H1 (cell line): Measurements from ENCODE around the gene MAPKAPK2. TPM values are rescaled to one million over a fixed set of nuclear protein-coding genes. Genes with fewer than 3 reads are reported as not detected.

Experiments
- CTCF ChIA-PET: fragments of 300-600 bp; sonication (Branson Sonifier 250); formaldehyde crosslinking; loops from one replicate; lab custom pipeline; 2021; ENCODE audit not compliant: partially characterized antibody; lab: Charles Lee
- POLR2A ChIA-PET: fragments of 300-600 bp; sonication (Branson Sonifier 250); formaldehyde crosslinking; loops from one replicate; lab custom pipeline; 2021; ENCODE audit warnings: inconsistent platforms; ENCODE audit not compliant: partially characterized antibody; lab: Charles Lee
- DNase-seq, 2 experiments: peaks; one replicate each; pipeline versions ENCODE4 v3.0.0 to v3.0.0-alpha.2; 2010 to 2022; ENCODE audit warnings: low spot score in 2 of 2, low read depth in 1 of 2, mixed read lengths in 1 of 2
- FAIRE-seq: peaks from 2 replicates; lab custom pipeline; 2011; peaks lifted over from hg19 to GRCh38; lab: Jason Lieb, UNC
- H2AFZ ChIP-seq: 2 replicates; pipeline ENCODE4 v1.8.1; 2012; ENCODE audit warnings: low read length, inconsistent platforms
- H2AK5ac ChIP-seq: 2 replicates; pipeline ENCODE4 v1.6.1; 2013; ENCODE audit warnings: low read depth, low read length
- H2BK120ac ChIP-seq: replicated peaks from 2 replicates; pipeline ENCODE3; 2013; ENCODE audit warnings: low read depth, low read length, inconsistent platforms
- H2BK12ac ChIP-seq: 2 replicates; pipeline ENCODE4 v1.6.1; 2013; ENCODE audit warnings: low read depth, low read length
- H2BK15ac ChIP-seq: 2 replicates; pipeline ENCODE4 v1.6.1; 2013; ENCODE audit warnings: low read length
- H2BK20ac ChIP-seq: 2 replicates; pipeline ENCODE4 v1.6.1; 2013; ENCODE audit warnings: low read length
- H2BK5ac ChIP-seq: 2 replicates; pipeline ENCODE4 v1.6.1; 2013; ENCODE audit warnings: low read depth, low read length
- H3K14ac ChIP-seq: 2 replicates; pipeline ENCODE4 v1.6.1; 2013; ENCODE audit warnings: inconsistent platforms; ENCODE audit not compliant: insufficient read length
- H3K18ac ChIP-seq: 2 replicates; pipeline ENCODE4 v1.6.1; 2013; ENCODE audit warnings: low read length; ENCODE audit errors: extremely low read depth
- H3K23ac ChIP-seq: 2 replicates; pipeline ENCODE4 v1.6.1; 2013; ENCODE audit warnings: inconsistent platforms; ENCODE audit not compliant: insufficient read length
- H3K23me2 ChIP-seq: 2 replicates; pipeline ENCODE4 v1.6.1; 2013; ENCODE audit warnings: low read depth, low read length
- H3K27ac ChIP-seq: 2 replicates; pipeline ENCODE4 v1.6.1; 2011; ENCODE audit warnings: low read depth, low read length, inconsistent platforms
- H3K27me3 ChIP-seq, 4 experiments: replicated peaks in 1 of 4; 1 replicate in 1 of 4; 2 replicates in 3 of 4; pipeline versions ENCODE4 v1.6.1 to v1.8.1; 2011 to 2013; ENCODE audit warnings: low read length in 3 of 4, mild to moderate bottlenecking in 3 of 4, inconsistent platforms in 2 of 4, mixed read lengths in 2 of 4, moderate library complexity in 1 of 4; ENCODE audit not compliant: control insufficient read depth in 3 of 4, insufficient read depth in 3 of 4; ENCODE audit errors: extremely low read depth in 1 of 4
- H3K36me3 ChIP-seq, 4 experiments: 2 replicates each; pipeline versions ENCODE4 v1.6.1 to v1.8.1; 2011 to 2013; ENCODE audit warnings: mild to moderate bottlenecking in 4 of 4, low read length in 3 of 4, moderate library complexity in 2 of 4, control low read depth in 1 of 4, inconsistent platforms in 1 of 4; ENCODE audit not compliant: insufficient read depth in 4 of 4, control insufficient read depth in 2 of 4
- H3K4ac ChIP-seq: replicated peaks from 2 replicates; pipeline ENCODE3; 2013; ENCODE audit warnings: low read length, low read depth, mixed read lengths, inconsistent platforms; ENCODE audit not compliant: insufficient read length
- H3K4me1 ChIP-seq, 4 experiments: replicated peaks in 1 of 4; 1 replicate in 1 of 4; 2 replicates in 3 of 4; pipeline versions ENCODE4 v1.6.1 to v1.8.1; 2011 to 2013; ENCODE audit warnings: low read length in 3 of 4, inconsistent platforms in 2 of 4, mixed read lengths in 1 of 4; ENCODE audit not compliant: insufficient read depth in 4 of 4, control insufficient read depth in 3 of 4
- H3K4me2 ChIP-seq, 2 experiments: 2 replicates each; pipeline versions ENCODE4 v1.6.1 to v1.8.1; 2011 to 2013; ENCODE audit warnings: low read depth in 2 of 2, low read length in 2 of 2, control low read depth in 1 of 2, inconsistent platforms in 1 of 2, mild to moderate bottlenecking in 1 of 2; ENCODE audit not compliant: insufficient read depth in 1 of 2
- H3K4me3 ChIP-seq, 4 experiments: fragments of 200-600, 300-600 bp in 1 of 4; sonication (generic), shearing (Covaris generic), sonication (Bioruptor Twin) in 1 of 4; 2 replicates each; pipeline versions ENCODE4 v1.5.1 to v1.8.1; 2011 to 2016; ENCODE audit warnings: low read length in 4 of 4, low read depth in 3 of 4, control low read depth in 2 of 4, inconsistent platforms in 2 of 4, mild to moderate bottlenecking in 2 of 4, mixed read lengths in 1 of 4, moderate library complexity in 1 of 4; ENCODE audit not compliant: insufficient read depth in 2 of 4; ENCODE audit errors: extremely low read depth in 1 of 4
- H3K56ac ChIP-seq: replicated peaks from 2 replicates; pipeline ENCODE3; 2013; ENCODE audit warnings: low read depth, mild to moderate bottlenecking, mixed read lengths, low read length, inconsistent platforms; ENCODE audit not compliant: insufficient read length
- H3K79me1 ChIP-seq: 2 replicates; pipeline ENCODE4 v1.6.1; 2013; ENCODE audit warnings: low read depth, low read length, control low read depth
- H3K79me2 ChIP-seq, 2 experiments: 2 replicates each; pipeline versions ENCODE4 v1.6.1 to v1.8.1; 2012 to 2013; ENCODE audit warnings: low read length in 2 of 2, mild to moderate bottlenecking in 2 of 2, inconsistent platforms in 1 of 2; ENCODE audit not compliant: insufficient read depth in 2 of 2, control insufficient read depth in 1 of 2
- H3K9ac ChIP-seq, 4 experiments: replicated peaks in 1 of 4; 1 replicate in 1 of 4; 2 replicates in 3 of 4; pipeline versions ENCODE4 v1.6.1 to v1.8.1; 2011 to 2013; ENCODE audit warnings: low read depth in 3 of 4, low read length in 3 of 4, control low read depth in 2 of 4, mild to moderate bottlenecking in 2 of 4, moderate library complexity in 2 of 4, inconsistent platforms in 1 of 4; ENCODE audit errors: extremely low read depth in 1 of 4
- H3K9me3 ChIP-seq, 2 experiments: 2 replicates each; pipeline versions ENCODE4 v1.6.1 to v1.8.1; 2012 to 2013; ENCODE audit warnings: mild to moderate bottlenecking in 2 of 2, moderate library complexity in 2 of 2, control low read depth in 1 of 2, inconsistent platforms in 1 of 2, low read depth in 1 of 2, low read length in 1 of 2, mixed read lengths in 1 of 2; ENCODE audit not compliant: insufficient read depth in 2 of 2
- H4K20me1 ChIP-seq, 2 experiments: replicated peaks in 1 of 2; 2 replicates each; pipeline versions ENCODE3 to v1.8.1; 2011 to 2013; ENCODE audit warnings: inconsistent platforms in 2 of 2, low read length in 2 of 2, mild to moderate bottlenecking in 1 of 2; ENCODE audit not compliant: insufficient read depth in 2 of 2, control insufficient read depth in 1 of 2
- H4K5ac ChIP-seq: 2 replicates; pipeline ENCODE4 v1.6.1; 2013; ENCODE audit warnings: low read length, low read depth, mixed read lengths, inconsistent platforms; ENCODE audit not compliant: insufficient read length
- H4K8ac ChIP-seq: 2 replicates; pipeline ENCODE4 v1.8.0; 2013; ENCODE audit warnings: mild to moderate bottlenecking, moderate library complexity, low read length, inconsistent platforms; ENCODE audit not compliant: insufficient read depth; ENCODE audit errors: extremely low read depth
- H4K91ac ChIP-seq: replicated peaks from 2 replicates; pipeline ENCODE3; 2013; ENCODE audit warnings: low read length, mixed read lengths, inconsistent platforms; ENCODE audit not compliant: insufficient read length
- ASH2L ChIP-seq: fragments of 200-600, 300-600 bp; sonication (generic); IDR thresholded peaks from one replicate; pipeline ENCODE4 v1.7.1; 2017; ENCODE audit warnings: low read length
- ATF3 ChIP-seq: IDR thresholded peaks from 2 replicates; pipeline ENCODE4 v1.6.1; 2011; ENCODE audit warnings: low read depth, mild to moderate bottlenecking, low read length; ENCODE audit not compliant: insufficient read depth
- CBX5 ChIP-seq: fragments of 300-800, 300-1000 bp; sonication (generic); IDR thresholded peaks from 2 replicates; pipeline ENCODE4 v1.7.1; 2016; ENCODE audit warnings: antibody characterized with exemption, low read length, low read depth
- EP300 ChIP-seq, 2 experiments: IDR thresholded peaks; 1 replicate in 1 of 2; 2 replicates in 1 of 2; pipeline ENCODE4 v1.6.1; 2011 to 2012; ENCODE audit warnings: low read depth in 2 of 2, low read length in 2 of 2, mild to moderate bottlenecking in 2 of 2, borderline replicate concordance in 1 of 2, inconsistent platforms in 1 of 2, moderate library complexity in 1 of 2
- FOSL1 ChIP-seq: IDR thresholded peaks from 2 replicates; pipeline ENCODE4 v1.6.1; 2011; ENCODE audit warnings: mild to moderate bottlenecking, low read depth, low read length, moderate library complexity; ENCODE audit not compliant: insufficient read depth
- JUND ChIP-seq: IDR thresholded peaks from 2 replicates; pipeline ENCODE4 v1.6.1; 2011; ENCODE audit warnings: mild to moderate bottlenecking, improper control_type of control experiment, low read length
- KDM4A ChIP-seq: IDR thresholded peaks from one replicate; pipeline ENCODE4 v1.7.1; 2012; ENCODE audit warnings: low read depth, mild to moderate bottlenecking, moderate library complexity, low read length, inconsistent platforms; ENCODE audit not compliant: severe bottlenecking
- KDM5A ChIP-seq: fragments of 200-600 bp; IDR thresholded peaks from 2 replicates; pipeline ENCODE4 v1.7.1; 2012; ENCODE audit warnings: mild to moderate bottlenecking, low read length, inconsistent platforms, mixed read lengths
- MAFK ChIP-seq: IDR thresholded peaks from 2 replicates; pipeline ENCODE4 v1.6.1; 2012; ENCODE audit warnings: low read depth, mild to moderate bottlenecking, improper control_type of control experiment, low read length
- NRF1 ChIP-seq: IDR thresholded peaks from 2 replicates; pipeline ENCODE4 v1.6.1; 2011; ENCODE audit warnings: mild to moderate bottlenecking, low read depth, low read length, improper control_type of control experiment
- POLR2A ChIP-seq, 2 experiments: IDR thresholded peaks; 1 replicate in 1 of 2; 2 replicates in 1 of 2; pipeline ENCODE4 v1.6.1; 2011; ENCODE audit warnings: low read depth in 2 of 2, low read length in 2 of 2, mild to moderate bottlenecking in 2 of 2; ENCODE audit errors: control extremely low read depth in 1 of 2
- SIN3A ChIP-seq, 2 experiments: IDR thresholded peaks in 1 of 2; conservative IDR thresholded peaks in 1 of 2; 2 replicates each; pipeline ENCODE4 v1.6.1; 2011 to 2012; ENCODE audit warnings: low read length in 2 of 2, improper control_type of control experiment in 1 of 2, low read depth in 1 of 2, mild to moderate bottlenecking in 1 of 2
- SP4 ChIP-seq: IDR thresholded peaks from 2 replicates; pipeline ENCODE4 v1.6.1; 2012; ENCODE audit warnings: low read length, inconsistent platforms
- SUZ12 ChIP-seq: fragments of 200-600 bp; sonication (generic); IDR thresholded peaks from 2 replicates; pipeline ENCODE4 v1.6.1; 2012; ENCODE audit warnings: mild to moderate bottlenecking, inconsistent platforms, low read length, moderate library complexity, mixed read lengths
- WGBS, 2 experiments: shearing (Covaris generic) in 1 of 2; methylation state at CpG; one replicate each; pipeline versions ENCODE4 v1.1.6 to v1.1.7; 2013 to 2015; ENCODE audit warnings: low lambda C conversion rate in 2 of 2, mixed read lengths in 2 of 2, inconsistent platforms in 1 of 2, low coverage in 1 of 2, missing lambda C conversion rate in 1 of 2; ENCODE audit not compliant: insufficient replicate concordance in 2 of 2, insufficient coverage in 1 of 2, insufficient read length in 1 of 2; ENCODE audit errors: extremely low coverage in 1 of 2, missing lambda C conversion rate in 1 of 2; 5-methylcytosine and 5-hydroxymethylcytosine counted together
- polyA plus RNA-seq, 7 experiments: library from polyadenylated mRNA; depleted of rRNA in 3 of 7; stranded (reverse) in 5 of 7; unstranded in 2 of 7; fragments of >200 nt in 5 of 7; fragments of 200-250 nt in 2 of 7; gene quantifications; 1 replicate in 5 of 7; 2 replicates in 1 of 7; 4 replicates in 1 of 7; pipeline versions ENCODE4 v1.2.1 to v1.2.3, GENCODE V29; 2011 to 2013; ENCODE audit warnings: missing spikeins in 2 of 7, mixed read lengths in 2 of 7
- total RNA-seq: library from RNA; stranded (reverse); fragmentation: NEBNext Ultra II Directional; extraction: Animal tissue kit (Norgen Biotek cat#: 25700); gene quantifications from 2 replicates; pipeline ENCODE4 v1.2.1, GENCODE V29; 2021

The MAPKAPK2 gene
- total and polyA plus RNA-seq, 2 of the 8 experiments (the other 6 are each of a cell fraction or from before 2014, with no cell fraction given): 27.5 to 44.9 TPM

GRCh38 chr1:206683313-206683712 lies 1.4 kb upstream of the MAPKAPK2 start:
- WGBS, 2 experiments: 79% methylated on average over 6 of the region's 6 CpGs; no CpG with 5 or more reads in 1 of the 2 experiments
- Histone ChIP-seq H4K20me1 (peaks cover 10 to 16% of the 10 kb centered on the region in 2 experiments), H3K36me3 (no peaks in the 10 kb centered on the region), H2BK5ac (no peak overlapping the region), H2BK15ac (no peak overlapping the region), H3K23ac (no peak overlapping the region), H3K9ac (no peak overlapping the region), H3K79me2 (peaks cover 0 to 12% of the 10 kb centered on the region in 2 experiments; a peak in 3 of 4 replicates), H3K9me3 (no peaks in the 10 kb centered on the region), H3K27ac (no peak overlapping the region), H3K14ac (no peak overlapping the region), H4K91ac (no peak overlapping the region), H4K8ac (no peak overlapping the region), H2BK20ac (no peak overlapping the region), H3K18ac (no peak overlapping the region), H2BK120ac (no peak overlapping the region), H4K5ac (no peak overlapping the region), H3K4me2 (no peak overlapping the region), H3K27me3 (peaks cover 9 to 31% (median 26%) of the 10 kb centered on the region in 4 experiments), H2BK12ac (no peak overlapping the region), H3K79me1 (peaks cover 2% of the 10 kb centered on the region; the same call in 1 of the 2 replicates), H2AK5ac (no peak overlapping the region), H3K56ac (no peak overlapping the region), H2AFZ (no peak overlapping the region), H3K4ac (no peak overlapping the region), H3K23me2 (peaks cover 7% of the 10 kb centered on the region), H3K4me1 (peaks cover 3 to 18% (median 8%) of the 10 kb centered on the region in 4 experiments), H3K4me3 (no peak overlapping the region)
- ChIA-PET POLR2A (no interaction called here), CTCF (interaction anchor here (0.8 to 2.0 kb wide), 11 partner anchors 9 to 176 kb away, joined by 3 to 8 read pairs (median 4); partner anchors contain the start of gene RASSF5)
- FAIRE-seq (no peak), DNase-seq (no peak)
- TF ChIP-seq ATF3 (no peak), EP300 (IDR thresholded peaks at IDR 0.05; ENCODE audit: borderline replicate concordance in 1 of 2, low read depth in 2 of 2, low read length in 2 of 2) (no peak), POLR2A (IDR thresholded peaks at IDR 0.05; ENCODE audit: control extremely low read depth in 1 of 2, low read depth in 2 of 2, low read length in 2 of 2) (no peak), FOSL1 (no peak), CBX5 (no peak), ASH2L (no peak), NRF1 (no peak), SP4 (no peak), JUND (no peak), MAFK (no peak), SIN3A (conservative IDR thresholded peaks at IDR 0.05 in 1 of 2, IDR thresholded peaks at IDR 0.05 in 1 of 2; ENCODE audit: low read depth in 1 of 2, low read length in 2 of 2) (no peak), KDM5A (no peak), KDM4A (no peak), SUZ12 (no peak)
